Retinal pigment epithelial cell (primary cell): Measurements from ENCODE around the gene TMPRSS13.

Experiments
- DNase-seq: peaks from one replicate; pipeline ENCODE4 v3.0.0-alpha.2; 2010; ENCODE audit warnings: low read depth
- H3K4me3 ChIP-seq: 2 replicates; pipeline ENCODE4 v1.5.1; 2011; ENCODE audit warnings: mild to moderate bottlenecking, low read length, control low read depth, moderate library complexity
- TF ChIP-seq, protein P1 (sequence below): conservative IDR thresholded peaks from 2 replicates; pipeline ENCODE4 v1.5.1; 2011; ENCODE audit warnings: low read depth, low read length, control low read depth, inconsistent platforms

TMPRSS13 gene

DNA sequence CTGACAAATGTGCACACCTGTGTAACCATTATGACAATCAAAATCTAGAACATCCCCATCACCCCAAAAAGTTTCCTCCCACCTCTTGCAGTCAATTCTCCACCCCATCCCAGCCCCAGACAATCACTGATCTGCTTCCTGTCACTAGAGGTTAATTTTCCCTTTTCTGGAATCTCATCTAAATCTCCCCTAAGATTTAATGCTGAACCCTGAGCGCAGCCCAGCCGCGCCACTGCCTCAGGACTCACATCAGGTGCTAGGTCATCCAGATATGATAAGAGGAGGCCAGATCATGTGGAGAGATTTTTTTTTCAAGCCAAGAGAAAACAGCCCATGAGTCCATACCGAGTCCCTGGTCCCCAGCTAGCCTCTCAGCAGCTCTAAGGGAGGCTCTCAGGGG is 4.3 kb upstream of the TMPRSS13 start:
- no peak overlapping the region for H3K4me3 ChIP-seq
- DNase-seq = no peak
- TF ChIP-seq, protein P1, sequence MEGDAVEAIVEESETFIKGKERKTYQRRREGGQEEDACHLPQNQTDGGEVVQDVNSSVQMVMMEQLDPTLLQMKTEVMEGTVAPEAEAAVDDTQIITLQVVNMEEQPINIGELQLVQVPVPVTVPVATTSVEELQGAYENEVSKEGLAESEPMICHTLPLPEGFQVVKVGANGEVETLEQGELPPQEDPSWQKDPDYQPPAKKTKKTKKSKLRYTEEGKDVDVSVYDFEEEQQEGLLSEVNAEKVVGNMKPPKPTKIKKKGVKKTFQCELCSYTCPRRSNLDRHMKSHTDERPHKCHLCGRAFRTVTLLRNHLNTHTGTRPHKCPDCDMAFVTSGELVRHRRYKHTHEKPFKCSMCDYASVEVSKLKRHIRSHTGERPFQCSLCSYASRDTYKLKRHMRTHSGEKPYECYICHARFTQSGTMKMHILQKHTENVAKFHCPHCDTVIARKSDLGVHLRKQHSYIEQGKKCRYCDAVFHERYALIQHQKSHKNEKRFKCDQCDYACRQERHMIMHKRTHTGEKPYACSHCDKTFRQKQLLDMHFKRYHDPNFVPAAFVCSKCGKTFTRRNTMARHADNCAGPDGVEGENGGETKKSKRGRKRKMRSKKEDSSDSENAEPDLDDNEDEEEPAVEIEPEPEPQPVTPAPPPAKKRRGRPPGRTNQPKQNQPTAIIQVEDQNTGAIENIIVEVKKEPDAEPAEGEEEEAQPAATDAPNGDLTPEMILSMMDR = no peak

DNA sequence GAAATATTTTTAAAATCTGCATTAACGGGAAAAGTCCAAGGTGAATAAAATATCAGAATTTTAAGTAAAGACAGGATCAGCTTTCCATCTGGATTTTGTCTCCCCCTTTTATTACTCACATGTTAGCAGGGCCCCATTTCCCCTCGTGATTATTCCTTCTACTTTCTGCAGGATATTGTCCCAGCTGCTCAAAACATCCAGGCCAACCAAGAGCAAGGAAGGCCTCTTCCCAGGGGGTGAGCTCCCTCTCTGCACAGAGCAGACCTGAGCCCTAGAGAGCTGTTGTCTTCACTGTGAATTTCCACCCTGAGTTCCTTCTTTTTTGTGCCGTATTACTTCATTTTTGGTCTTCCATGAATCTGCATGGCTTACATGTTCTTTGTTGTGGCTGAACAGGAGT is 3.7 kb upstream of the TMPRSS13 start:
- TF ChIP-seq, protein P1 = no peak
- no peak overlapping the region for H3K4me3 ChIP-seq
- no peak for DNase-seq

DNA sequence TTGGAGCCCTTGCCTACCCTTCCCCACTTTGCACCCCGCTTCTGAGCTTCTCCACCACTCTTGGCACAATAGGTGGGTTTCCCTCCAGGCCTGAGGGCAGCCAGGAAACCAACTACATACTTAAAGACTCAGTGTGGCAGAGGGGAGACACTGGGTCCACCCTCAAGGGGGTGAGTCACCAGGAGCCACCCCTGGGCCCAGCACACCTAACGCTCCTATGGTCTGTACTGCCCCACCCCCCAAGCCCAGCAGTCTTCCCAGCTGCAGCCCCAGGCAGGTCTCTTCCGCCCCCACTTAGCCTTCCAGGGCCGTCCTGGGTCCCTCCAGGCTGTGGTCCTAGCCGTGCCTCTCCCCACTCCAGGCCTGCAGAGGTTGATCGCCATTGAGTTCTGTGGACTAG is 3.2 kb upstream of the TMPRSS13 start:
- H3K4me3 ChIP-seq = no peak overlapping the region
- TF ChIP-seq, protein P1 = no peak
- DNase-seq = no peak

DNA sequence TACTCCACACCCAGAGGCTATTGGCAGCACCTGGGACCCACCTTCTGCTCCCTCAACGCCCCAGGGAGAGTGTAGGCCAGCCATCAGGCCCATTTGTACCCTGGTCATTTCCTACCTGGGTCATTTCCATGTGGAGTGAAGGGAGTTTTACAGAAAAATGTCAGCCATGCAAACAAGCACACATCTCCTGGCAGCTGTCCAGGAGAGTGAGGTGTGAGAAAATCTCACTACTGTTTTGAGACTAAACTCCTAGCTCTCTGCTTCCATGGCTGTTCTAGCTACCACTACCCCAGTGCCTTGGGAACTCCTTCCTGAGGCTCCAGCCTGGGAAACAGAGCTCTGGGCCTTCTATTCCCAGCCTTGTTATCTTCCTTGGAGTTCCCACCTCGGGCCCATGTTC is 2.8 kb upstream of the TMPRSS13 start:
- H3K4me3 ChIP-seq = no peak overlapping the region
- no peak for DNase-seq
- TF ChIP-seq, protein P1 = no peak

DNA sequence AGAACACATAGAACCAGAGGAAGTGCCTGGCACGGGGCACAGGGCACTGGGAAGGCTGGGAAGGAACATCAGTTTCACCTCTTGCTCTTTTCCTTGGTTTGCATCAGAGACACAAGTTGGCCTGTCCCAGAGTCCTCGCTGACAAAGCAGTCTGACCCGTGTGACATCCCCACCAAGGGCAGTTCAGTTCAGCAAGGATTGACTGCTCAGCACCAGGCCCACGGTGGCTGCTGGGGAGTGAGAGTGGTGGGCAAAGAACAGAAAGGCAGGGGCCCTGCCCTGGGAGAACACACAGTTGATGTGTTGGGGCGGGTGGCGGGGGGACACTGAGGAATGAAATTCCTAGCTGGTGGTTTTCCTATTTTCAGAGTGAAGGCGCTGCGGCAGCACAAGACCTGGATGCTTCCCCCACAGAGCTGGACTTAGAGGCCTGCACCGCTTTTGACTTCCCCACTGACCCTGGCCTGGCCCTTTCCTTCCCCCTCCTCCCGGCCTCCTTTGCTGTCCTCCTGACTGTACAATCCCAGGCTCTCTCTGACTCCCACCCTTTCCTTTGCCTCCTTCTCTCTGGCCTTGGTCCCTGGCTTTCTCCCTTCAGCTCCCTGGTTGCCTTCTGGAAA is 2.2 kb upstream of the TMPRSS13 start:
- no peak overlapping the region for H3K4me3 ChIP-seq
- TF ChIP-seq, protein P1 = no peak
- DNase-seq = no peak

DNA sequence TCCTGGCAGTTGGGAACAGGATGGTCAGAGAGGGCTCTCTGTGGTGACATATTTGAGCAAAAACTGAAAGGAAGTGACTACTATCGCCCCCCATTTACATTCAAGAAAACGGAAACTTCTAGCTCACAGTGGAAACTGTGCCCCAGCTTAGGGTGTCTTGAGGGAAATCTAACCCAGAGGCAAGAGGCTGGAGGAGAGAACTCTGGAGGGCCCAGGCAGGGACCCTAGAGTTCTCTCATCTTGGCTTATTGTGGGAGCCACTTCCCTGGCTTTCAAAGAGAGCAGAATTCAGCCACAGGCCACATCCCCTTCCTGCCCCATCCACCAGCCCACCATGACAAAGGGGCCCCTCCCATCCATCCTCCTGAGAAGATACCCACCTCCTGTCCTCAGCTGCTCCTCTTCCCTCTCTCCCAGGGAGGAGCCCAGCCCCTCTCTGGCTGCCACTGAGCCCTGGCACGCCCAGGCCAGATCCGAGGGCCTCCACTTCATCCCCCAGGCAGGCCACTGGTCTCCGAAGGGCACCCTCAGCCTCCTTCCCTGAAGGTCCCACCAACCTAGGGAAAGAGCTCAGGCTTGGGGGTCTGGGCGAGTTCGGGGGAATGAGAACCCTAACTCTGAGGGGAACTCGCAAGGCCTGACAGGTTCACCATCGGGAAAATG is 1.6 kb upstream of the TMPRSS13 start:
- no peak overlapping the region for H3K4me3 ChIP-seq
- no peak for DNase-seq
- TF ChIP-seq, protein P1 = no peak
